GM18951 (cell line): ENCODE data around the gene FGF22.

ENCODE experiments used
- POLR2A ChIP-seq: IDR thresholded peaks from 4 replicates; pipeline ENCODE4 v1.6.1; 2011; ENCODE audit warnings: mild to moderate bottlenecking; ENCODE audit not compliant: insufficient read length, insufficient read depth; ENCODE audit errors: extremely low read depth
- in situ Hi-C: fragments of 300-500 bp; cut with MboI; formaldehyde crosslinking; loops from one replicate; pipeline ENCODE4 v1.12.0; 2022; ENCODE audit warnings: low sequenced_read_pairs, mixed read lengths, inconsistent platforms; ENCODE audit not compliant: unreplicated experiment

Gene FGF22

DNA sequence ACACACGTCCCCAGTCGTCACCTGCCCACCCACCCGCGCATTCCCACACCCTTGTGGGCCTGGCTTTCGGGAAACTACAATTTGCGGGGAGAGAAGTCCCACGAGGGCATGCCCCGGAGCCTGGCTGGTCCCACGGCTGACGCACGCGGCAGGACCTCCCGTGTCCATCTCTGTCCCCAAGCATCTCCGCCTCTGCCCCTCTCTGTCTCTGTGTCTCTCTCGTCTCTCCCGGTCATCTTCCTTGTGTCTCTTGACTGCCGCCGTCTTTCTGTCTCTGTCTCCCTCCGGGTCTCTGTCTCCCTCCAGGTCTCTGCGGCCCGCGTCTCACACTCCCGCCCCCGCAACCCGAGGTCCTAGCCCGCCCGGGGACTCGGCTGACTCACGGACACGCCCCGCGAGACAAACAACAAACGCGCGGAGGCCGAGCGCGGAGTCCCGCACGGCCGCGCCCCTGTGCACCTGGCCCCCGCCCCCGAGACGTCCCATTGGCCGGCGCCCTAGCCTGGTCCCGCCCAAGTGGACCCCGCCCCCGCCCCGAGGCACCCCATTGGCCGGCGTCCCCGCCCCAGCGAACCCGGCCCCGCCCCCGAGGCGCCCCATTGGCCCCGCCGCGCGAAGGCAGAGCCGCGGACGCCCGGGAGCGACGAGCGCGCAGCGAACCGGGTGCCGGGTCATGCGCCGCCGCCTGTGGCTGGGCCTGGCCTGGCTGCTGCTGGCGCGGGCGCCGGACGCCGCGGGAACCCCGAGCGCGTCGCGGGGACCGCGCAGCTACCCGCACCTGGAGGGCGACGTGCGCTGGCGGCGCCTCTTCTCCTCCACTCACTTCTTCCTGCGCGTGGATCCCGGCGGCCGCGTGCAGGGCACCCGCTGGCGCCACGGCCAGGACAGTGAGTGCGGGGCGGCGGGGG is at the start of gene FGF22:
Gene FGF22 (plus strand): TSS at position 627 of the 908 bp plus-strand sequence. CDS start 47 bp downstream, at position 674.
- TF ChIP-seq POLR2A, result no peak
- in situ Hi-C loops, result no loop called here

DNA sequence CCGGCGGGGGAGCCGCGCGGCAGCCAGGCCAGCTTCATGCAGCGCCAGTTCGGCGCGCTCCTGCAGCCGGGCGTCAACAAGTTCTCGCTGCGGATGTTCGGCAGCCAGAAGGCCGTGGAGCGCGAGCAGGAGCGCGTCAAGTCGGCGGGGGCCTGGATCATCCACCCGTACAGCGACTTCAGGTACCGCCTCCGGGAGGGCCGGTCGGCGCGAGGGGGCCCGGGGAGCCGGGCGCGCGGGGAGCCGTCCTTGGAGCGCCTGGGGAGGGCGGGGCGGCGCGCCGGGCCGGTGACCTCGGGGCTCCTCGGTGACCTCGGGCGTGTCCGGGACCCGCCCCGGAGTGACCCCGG is 49.3 kb upstream of the FGF22 start:
- in situ Hi-C loops, result loop anchor here (25.0 kb wide), 1 partner anchor 147 kb away; no protein-coding TSS in a partner anchor

DNA sequence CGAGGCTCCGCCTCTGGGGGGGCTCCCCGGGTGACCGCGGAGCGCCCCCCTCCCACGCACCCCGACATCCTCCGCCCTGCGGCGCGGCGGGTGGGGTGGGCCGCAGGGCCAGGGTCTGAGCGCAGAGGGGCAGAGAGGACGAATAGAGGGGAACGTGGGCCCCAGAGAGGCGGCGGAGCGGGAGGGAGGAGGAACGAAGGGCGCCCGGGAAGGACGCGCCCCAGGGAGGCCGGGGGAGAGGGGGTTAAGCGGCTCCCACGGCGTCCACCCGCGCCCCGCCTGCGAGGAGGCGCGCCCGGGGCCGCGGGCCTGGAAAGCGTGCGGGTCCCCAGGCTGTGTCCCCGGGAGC is 49.0 kb upstream of the FGF22 start:
- in situ Hi-C loops, result loop anchor here (25.0 kb wide), 1 partner anchor 147 kb away; no protein-coding TSS in a partner anchor
- no peak for TF ChIP-seq POLR2A

More for the DNA sequence above, 49.3 kb upstream of the FGF22 start:
- TF ChIP-seq POLR2A, result no peak

DNA sequence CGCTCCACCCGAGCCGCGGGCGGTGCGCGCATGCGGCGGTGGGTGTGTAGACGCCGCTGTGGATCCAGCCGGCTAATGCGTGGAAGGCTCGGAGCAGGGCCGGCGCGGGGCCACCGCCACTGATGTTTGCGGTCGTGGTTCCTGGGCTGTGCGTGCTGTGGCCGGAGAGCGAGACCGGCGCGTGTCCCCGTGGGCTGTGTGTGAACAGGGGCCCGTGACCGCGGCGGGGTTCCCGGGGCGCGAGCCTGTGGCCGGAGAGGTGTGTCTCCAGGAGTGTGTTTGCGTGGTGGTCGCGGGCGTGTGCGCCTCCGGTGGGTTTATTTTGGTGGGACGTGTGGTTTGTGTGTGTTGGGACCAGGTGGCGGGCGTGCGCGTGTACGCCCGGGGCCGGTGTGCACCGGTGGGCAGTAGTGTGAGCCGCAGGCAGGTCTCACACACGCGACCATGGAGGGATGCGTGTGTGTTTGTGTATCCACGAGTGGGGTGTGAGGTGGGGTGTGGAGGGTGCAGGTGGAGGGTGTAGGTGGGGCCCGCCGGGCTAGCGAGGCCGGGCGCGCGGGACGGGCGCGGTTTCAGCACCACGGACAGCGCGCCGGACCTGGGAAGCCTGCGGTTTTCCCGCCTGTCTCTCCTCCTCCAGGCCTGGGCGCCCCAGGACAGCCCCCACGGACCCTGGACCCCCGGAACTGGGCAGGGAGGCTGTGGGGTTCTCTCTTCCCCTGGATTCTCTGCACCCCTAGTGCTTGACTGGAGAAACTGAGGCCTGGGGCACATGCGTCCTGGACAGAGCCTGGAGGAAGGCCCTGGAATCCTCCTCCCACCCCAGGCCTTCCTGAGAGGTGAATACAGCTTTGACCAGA is 48.4 kb upstream of the FGF22 start:
- no peak for TF ChIP-seq POLR2A
- in situ Hi-C loops, result loop anchor here (25.0 kb wide), 1 partner anchor 146 kb away; no protein-coding TSS in a partner anchor

DNA sequence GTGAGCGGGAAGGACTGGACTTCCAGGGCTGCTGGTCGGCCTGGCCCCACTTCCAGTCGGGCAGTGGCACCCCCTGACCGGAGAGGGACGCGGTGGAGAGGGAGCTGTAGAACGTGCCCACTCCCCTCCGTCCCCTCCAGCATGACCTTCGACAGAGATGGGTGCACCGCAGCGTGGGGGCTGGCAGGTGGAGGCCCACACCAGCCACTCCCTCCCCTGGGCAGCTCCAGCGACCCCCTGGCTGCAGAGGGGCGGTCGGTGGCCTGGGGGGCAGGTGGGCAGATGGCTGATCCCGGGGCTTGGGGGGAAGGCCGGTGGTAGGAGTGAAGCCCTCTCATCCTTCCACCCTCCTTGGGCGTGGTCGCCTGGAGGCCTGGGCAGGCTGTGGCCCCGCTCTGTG is 47.6 kb upstream of the FGF22 start:
- TF ChIP-seq POLR2A, result no peak
- in situ Hi-C loops, result loop anchor here (25.0 kb wide), 1 partner anchor 145 kb away; no protein-coding TSS in a partner anchor

DNA sequence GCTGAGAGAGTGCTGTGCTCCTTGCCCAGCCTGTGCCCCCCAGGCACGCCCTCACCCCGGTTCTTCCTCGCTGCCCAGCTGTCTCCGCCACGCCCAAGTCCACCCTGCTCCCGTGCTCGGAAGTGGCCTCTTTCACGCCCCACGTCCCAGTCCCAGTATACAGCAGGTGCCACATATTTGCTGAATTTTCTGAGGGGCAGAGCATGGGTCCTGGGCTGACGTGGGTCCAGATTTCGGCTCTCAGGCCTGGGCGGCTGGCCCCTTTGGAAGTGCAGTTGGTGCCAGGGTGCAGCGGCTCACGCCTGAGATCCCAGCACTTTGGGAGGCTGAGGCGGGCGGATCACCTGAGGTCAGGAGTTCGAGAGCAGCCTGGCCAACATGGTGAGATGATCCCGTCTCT is 46.6 kb upstream of the FGF22 start:
- in situ Hi-C loops, result loop anchor here (25.0 kb wide), 1 partner anchor 144 kb away; no protein-coding TSS in a partner anchor
- no peak for TF ChIP-seq POLR2A

DNA sequence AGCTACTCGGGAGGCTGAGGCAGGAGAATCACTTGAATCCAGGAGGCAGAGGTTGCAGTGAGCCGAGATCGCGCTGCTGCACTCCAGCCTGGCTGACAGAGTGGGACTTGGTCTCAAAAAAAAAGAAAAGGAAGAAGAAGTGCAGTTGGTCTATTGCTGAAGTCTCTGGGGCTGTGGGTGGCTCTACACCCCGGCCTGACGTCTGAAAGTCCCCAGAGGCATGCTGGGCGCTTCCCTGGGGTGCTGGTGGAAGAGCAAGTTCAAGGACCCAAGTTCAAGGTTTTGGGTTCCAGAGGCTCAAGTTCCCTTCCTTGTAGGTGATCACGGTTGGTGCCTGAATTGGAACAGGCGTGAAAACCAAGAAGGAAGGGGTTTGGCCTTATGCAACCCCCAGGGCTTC is 46.2 kb upstream of the FGF22 start:
- in situ Hi-C loops, result loop anchor here (25.0 kb wide), 1 partner anchor 144 kb away; no protein-coding TSS in a partner anchor
- TF ChIP-seq POLR2A, result no peak

DNA sequence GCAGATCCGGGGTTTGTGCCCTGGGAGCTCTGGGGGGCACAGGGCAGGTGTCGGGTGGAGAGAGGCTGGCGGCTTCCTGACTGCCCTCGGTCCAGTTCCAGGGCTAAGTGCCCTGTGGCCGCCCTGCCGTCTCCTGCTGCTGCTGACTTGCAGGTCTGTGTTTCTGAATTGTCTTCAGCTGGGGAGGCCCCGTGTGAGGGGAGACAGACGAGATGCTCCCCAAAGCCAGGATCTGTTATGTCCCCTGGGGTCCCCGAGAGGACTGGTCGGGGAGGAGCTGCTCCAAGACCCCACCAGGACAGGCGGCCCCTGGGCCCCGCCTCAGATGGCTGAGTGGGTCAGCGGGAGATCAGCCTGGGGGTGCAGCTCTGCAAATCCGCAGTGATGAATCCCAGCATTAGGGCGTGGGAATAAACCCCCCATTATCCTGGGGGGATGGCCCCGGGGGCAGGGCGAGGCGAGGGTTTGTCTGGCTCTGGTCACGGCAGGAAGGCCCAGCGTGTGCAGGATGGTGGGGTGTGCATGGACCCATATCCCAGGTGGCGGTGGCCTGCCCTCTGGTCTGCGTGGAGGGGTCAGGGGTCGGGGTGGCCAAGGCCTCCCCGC is 45.3 kb upstream of the FGF22 start:
- no peak for TF ChIP-seq POLR2A
- in situ Hi-C loops, result loop anchor here (25.0 kb wide), 1 partner anchor 143 kb away; no protein-coding TSS in a partner anchor

DNA sequence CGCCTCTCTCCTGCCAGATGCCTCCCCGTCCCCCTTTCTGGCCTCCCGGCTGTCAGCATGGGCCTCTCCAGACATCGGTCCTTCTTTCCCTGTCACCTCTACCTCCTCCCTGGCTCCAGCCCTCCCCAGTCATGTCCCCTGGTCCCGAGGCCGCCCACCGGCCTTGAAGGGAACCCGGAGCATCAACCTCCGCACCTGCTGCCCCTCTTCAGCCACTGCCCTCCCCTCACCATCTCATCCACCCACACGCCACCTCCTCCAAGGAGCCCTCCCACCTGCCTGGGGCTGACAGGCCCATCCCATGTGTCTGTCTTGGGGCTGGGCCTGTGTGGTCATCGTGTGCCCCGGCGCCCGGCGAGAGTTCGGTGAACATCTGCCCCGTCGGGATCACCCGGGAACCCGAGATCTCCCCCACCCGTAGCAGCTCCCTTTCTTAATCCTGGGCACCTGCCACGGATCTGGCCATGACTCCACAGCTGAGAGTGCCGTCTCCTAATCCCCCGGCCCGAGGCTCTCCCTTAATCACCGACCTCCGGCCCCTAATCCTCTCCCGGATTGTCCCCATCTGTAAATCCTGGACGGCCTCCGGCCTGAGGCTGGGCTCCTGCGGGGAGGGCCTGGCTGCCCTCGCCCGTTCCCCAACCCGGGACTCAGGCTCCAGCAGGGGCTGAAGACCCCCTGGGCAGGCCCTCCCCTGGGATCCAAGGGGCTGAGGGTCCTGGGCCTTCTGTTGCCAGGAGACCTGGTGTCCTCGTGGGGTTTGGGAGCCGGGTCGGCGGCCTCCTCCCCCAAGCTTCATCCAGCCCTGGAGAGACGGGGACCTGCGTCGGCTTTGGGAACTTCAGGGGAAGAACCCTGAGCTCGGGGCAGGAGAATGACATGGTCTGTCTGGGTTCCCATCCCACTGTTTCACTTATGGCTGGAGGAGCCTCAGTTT is 44.1 kb upstream of the FGF22 start:
- TF ChIP-seq POLR2A, result no peak
- in situ Hi-C loops, result loop anchor here (25.0 kb wide), 1 partner anchor 142 kb away; no protein-coding TSS in a partner anchor

DNA sequence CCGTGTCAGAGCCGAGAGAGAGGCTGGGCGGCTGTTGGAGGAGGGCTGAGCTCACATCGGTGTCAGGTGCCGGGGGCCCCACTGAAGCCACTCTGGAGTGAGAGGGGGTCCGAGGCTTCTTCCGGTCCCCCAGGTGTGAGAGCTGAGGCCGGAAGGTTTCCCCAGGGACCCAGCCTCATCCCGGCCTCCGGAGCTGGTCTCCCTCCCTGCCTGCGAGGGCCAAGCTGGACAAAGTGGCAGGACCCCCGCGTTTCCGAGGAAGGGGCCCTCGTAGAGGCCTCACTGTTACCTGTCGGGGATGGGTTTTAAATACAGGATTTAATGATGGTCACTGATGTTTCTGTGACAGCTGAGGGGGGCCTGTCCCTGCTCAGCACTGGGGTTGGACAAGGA is 43.4 kb upstream of the FGF22 start:
- no peak for TF ChIP-seq POLR2A
- in situ Hi-C loops, result loop anchor here (25.0 kb wide), 1 partner anchor 141 kb away; no protein-coding TSS in a partner anchor

DNA sequence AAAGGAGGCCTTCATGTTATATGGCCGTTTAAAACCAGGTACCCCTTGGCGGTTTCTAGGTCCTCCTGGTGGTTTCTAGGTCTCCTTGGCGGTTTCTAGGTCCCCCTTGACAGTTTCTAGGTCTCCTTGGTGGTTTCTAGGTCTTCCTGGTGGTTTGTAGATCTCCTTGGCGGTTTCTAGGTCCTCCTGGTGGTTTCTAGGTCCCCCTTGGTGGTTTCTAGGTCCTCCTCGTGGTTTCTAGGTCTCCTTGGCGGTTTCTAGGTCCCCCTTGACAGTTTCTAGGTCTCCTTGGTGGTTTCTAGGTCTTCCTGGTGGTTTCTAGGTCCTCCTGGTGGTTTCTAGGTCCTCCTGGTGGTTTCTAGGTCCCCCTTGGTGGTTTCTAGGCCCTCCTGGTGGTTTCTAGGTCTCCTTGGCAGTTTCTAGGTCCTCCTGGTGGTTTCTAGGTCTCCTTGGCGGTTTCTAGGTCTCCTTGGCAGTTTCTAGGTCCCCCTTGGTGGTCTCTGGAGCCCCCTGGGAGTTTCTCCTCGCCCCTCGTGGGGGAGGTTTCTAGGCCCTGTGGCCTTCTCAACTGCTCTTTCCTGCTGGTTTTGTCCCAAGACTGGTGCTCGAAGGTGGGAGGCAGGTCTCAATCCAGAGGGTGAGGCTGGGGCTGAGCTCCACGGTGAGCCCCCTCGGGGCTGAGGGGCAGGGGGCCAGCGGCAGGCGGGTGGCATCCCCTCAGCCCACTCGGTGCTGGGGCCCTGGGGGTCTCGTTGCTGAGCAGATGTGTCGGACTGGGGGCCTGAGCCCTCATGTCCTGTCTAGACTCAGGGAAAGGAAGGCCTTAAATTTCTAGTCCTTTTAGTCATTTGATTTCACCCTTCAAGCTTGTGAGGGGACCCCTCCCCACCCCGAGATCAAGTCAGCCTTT is 42.0 kb upstream of the FGF22 start:
- in situ Hi-C loops, result loop anchor here (25.0 kb wide), 1 partner anchor 140 kb away; no protein-coding TSS in a partner anchor

More for the DNA sequence above, 42.0 kb upstream of the FGF22 start:
- TF ChIP-seq POLR2A, result no peak
